IPS DF 19.7 (cell line): ENCODE measurements around the gene HOXA11.

Experiments
- DNase-seq: peaks from one replicate; pipeline ENCODE4 v3.0.0-alpha.2; 2013; ENCODE audit warnings: low read depth, low spot score

The HOXA11 gene

DNA sequence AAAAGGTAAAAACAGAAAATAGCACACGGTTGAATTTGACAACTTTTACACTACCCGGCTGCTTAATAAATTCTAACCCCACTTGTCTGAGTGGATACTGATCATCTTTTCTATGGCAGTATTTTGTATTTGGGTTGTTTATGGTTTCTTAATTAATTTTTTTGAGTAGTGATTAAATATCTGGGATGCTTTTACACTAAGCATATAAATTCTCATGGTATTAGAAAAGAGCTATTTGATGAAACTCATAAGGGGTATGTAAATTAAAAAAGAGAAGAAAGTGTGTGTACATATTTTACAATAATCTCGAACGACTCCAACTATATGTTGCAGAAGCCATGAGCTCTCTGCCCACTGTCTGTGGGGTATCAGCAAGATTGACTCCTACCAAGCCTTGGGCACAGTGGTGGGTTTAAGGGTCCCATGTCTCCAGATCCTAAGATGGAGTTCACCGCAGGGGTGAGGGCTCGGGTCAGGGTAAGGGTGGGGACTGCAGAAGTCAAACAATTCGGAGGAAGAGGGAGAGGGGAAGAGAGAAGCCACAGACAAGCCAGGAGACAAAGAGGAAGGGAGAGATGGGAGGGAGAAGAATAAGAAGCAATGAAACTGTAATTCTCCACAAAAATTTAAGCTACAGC is 22.4 kb upstream of the HOXA11 start:
- no peak for DNase-seq

- no peak for DNase-seq
Measured at GRCh38 chr7:27205325-27206280, 20.6 kb upstream of the HOXA11 start.

- DNase-seq = no peak
Measured at GRCh38 chr7:27204851-27205322, 19.9 kb upstream of the HOXA11 start.

- DNase-seq = no peak
Measured at GRCh38 chr7:27203964-27204594, 19.0 kb upstream of the HOXA11 start.

- no peak for DNase-seq
Measured at GRCh38 chr7:27203365-27203953, 18.4 kb upstream of the HOXA11 start.

DNA sequence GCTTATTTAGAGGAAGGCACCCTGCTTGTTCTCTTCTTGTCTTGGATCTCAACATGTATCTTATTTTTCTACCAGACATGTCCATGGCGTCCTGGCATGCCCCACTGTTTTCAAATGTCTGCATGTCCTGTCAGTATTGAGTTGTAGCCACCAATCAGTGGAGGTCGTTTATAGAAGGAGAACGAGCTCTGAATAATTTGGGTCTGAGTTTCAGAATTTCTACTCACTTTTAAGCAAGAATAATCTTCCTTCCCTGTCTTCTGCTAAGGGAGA is 17.8 kb upstream of the HOXA11 start:
- DNase-seq = no peak

GRCh38 chr7:27202018-27202861 is 17.2 kb upstream of the HOXA11 start:
- DNase-seq = no peak

GRCh38 chr7:27201580-27202017 is 16.6 kb upstream of the HOXA11 start:
- no peak for DNase-seq

DNA sequence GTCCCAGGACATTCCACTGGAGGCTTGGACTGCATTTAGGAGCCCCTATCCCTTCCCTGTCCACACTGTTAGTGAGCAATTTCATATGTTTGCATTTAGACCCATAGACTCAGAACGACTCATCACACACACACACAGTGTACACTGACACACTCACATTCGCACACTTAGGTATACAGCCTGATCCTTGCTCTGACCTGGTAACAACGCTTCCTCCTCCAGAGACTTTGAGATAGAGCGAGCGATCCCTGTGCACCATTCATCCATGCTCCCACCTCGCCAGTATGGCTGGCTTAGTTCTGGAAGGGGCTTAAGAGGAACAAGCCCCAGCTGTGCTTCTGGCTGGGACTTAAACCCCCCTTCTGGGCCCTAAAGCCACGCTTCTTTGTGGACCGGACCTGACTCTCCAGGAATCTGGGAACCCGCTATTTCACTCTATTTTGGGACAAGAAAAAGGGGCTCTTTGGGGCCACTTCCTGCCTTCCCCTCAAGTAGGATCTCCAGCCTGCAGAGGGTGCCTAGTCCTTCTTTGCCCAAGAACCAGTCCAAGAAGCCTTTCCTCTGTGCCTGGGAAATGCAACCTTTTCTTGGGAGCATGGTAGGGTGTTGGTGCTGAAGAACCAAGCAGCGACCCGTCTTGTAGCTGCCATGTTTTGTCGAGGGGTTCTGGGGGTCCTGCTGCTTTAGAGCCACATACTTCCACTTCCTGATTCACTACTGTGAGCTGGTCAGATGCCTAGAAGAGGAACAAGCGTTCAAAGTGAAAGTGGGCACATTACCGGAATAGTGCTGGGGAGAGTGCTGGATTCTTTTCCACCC is 15.9 kb upstream of the HOXA11 start:
- no peak for DNase-seq

DNA sequence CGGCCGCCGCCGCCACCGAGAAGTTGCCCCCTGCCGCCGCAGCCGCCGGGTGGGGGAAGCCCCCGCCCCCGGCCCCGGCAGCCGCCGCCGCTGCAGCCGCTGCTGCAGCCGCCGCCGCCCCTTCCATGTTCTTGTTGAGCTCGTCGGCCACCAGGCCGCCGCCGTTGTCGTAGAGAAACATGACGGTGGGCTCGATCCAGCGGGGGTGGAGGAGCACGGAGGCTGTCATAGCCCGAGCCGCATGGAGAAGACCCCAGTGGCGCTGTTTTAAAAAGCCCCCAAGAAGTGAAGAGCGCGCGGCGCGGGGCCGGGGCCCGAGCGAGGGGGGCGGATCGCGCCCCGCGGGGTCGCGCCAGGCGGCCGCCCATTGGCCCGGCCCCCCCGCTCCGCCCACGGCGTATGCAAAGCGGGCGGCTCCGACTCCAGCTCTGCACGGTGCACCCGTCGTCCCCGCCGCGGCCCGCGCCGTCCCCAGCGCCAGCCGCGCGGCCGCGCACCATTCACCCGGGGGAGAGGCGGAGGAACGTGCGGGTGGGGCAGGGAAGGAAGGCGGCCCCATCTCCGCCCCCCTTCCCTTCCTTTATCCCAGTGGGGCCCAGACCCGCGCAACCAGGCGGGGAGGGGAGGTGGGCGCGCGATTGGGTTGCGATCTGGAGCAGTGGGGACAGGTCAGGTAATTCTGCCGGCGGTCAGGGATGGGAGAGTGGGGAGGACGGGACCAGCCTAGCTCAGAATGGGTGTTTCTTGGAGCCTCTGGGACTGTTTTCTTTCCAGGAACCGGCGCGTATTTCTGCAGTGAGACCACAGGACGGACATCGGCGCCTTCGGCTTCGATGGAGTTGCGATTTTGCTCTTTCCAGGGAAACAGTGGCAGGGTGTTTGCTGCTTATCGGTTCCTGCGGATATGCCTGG is 15.1 kb upstream of the HOXA11 start, which contains the start of gene HOXA13:
HOXA13 (minus strand) TSS at position 243 of the 912 bp plus-strand sequence; CDS start at position 229, 14 bp downstream.
- DNase-seq = no peak

DNA sequence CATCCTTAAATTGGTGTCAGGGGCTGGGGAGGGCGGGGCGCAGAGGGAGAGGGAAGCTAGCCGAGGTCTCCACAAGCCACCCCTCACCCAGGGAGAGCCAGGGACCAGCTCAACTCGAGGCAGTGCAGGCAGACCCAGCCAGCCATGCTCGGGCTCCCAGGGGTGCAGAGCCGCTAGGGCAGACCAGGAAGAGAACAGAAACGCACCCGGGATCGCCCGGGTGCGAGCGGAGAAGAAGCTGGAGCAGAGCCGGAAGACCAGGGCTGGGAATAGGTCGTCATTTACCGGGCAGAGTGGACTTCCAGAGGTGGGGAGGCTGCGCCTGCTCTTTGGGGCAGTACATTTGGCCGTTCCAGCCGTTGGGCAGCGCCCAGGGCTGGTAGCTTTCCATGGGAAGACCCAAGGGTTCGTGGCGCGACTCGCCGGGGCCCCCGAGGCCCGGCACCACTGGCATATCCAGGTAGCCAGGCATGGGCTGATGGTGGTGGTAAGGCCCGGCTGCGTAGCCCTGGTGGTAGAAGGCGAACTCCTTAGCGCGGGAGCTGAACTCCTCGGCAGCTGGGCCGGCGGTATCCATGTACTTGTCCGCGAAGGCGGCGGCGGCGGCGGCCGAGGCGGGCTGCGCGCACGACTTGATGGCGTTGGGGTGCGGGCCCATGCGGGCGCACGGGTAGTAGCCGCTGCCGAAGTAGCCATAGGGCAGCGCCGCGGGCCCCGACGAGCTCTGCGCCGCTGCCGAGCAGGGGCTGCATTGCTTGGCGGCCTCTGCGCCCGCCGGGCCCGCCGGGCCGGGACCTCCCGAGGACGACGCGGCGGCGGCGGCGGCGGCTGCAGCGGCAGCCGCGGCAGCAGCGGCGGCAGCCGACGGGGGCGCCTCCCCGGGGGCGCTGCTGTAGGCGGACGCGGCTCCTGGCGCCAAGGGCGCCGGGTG is 14.1 kb upstream of the HOXA11 start:
- DNase-seq = no peak

- no peak for DNase-seq
Measured at GRCh38 chr7:27198138-27198841, 13.3 kb upstream of the HOXA11 start.

- no peak for DNase-seq
Measured at GRCh38 chr7:27197137-27198042, 12.4 kb upstream of the HOXA11 start.

DNA sequence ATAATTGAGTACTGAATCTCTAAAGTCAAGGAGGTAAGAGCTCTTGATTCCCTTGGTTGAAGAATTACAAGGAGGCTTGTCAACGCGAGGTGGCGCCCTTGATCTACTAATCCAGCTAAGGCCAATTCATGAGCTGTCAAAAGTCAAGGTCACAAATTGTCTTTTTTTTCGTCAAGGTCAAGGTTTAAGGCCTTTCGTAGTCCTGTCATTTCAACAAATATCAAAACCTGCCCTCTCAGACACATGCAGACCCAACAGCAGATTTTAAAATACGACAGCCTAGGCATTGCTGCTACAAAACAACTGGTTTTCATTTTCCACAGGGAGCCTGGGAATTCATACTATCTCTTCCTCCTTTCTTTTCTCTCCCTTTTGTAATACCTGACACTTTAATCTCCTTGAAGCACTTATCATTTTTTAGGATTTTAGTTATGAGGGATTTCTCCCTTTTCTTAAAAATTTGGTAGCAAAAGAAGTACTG is 11.3 kb upstream of the HOXA11 start:
- DNase-seq = no peak

- no peak for DNase-seq
Measured at GRCh38 chr7:27194686-27195379, 9.8 kb upstream of the HOXA11 start.

DNA sequence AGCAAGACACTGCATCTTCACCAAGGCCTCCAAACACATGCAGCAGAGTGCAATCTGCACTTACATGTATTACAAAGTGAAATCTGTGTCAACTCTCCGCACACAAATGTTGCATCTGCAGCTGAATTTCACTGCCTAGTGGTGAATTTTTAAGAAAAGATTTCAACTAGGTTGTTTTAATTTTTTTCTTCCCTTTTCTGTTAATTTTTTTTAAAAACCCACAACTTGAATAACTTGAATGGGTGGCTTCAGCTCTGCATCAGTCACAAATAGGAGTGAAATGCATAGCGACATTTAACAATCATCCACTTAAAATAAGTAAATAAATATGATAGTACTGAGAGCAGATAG is 8.9 kb upstream of the HOXA11 start:
- no peak for DNase-seq
